Measurements from ENCODE around the gene CGB5. TPM values are rescaled to one million over a fixed set of nuclear protein-coding genes. Genes with fewer than 3 reads are reported as not detected.
A peak's percentile ranks its signal among the peaks of the same experiment; 100 is the strongest.
"Not testable (repeated sequence)": the region's sequence is repeated elsewhere in the genome, so short reads cannot be mapped to it uniquely, and the experiment has no call there.

The CGB5 gene
- total RNA-seq, 3 donors from 2014 or later: not detected

GRCh38 chr19:49074869-49075268, 31.2 kb downstream of the CGB5 start:
- not testable (repeated sequence) for H3K4me3 ChIP-seq, H3K9me3 ChIP-seq, H3K4me1 ChIP-seq, H3K27ac ChIP-seq, H3K36me3 ChIP-seq
- peak; percentile 68 to 82 (median 77) for TF ChIP-seq CTCF (IDR thresholded peaks at IDR 0.05)
- DNase-seq (ENCODE audit: low spot score in 2 of 2): peak in 1 of 2 donors; percentile 57
- peaks cover 6 to 28% of the 10 kb centered on the region in 2 donors for H3K27me3 ChIP-seq
- intact Hi-C loops (cut with DNase I; ENCODE audit: low total_unique reads): loop anchor here (10.0 kb wide), 1 partner anchor 120 kb away; no protein-coding TSS in a partner anchor

- intact Hi-C loops (cut with DNase I; ENCODE audit: low total_unique reads): no loop called here
- H3K4me3 ChIP-seq: no peak overlapping the region
- no peak overlapping the region for H3K27ac ChIP-seq
- TF ChIP-seq POLR2AphosphoS5 (IDR thresholded peaks at IDR 0.05): no peak
- TF ChIP-seq POLR2A (IDR thresholded peaks at IDR 0.05): no peak
- no peak for TF ChIP-seq CTCF (IDR thresholded peaks at IDR 0.05)
- DNase-seq (ENCODE audit: low spot score in 2 of 2): no peak
- no peaks in the 10 kb centered on the region for H3K9me3 ChIP-seq
- H3K4me1 ChIP-seq: no peaks in the 10 kb centered on the region
- no peaks in the 10 kb centered on the region for H3K36me3 ChIP-seq
- H3K27me3 ChIP-seq: no peaks in the 10 kb centered on the region
These were observed 36.7 kb downstream of the CGB5 start for GRCh38 chr19:49080392-49080791.

GRCh38 chr19:49081273-49081672, 37.6 kb downstream of the CGB5 start:
- Histone ChIP-seq H3K27ac (no peak overlapping the region), H3K27me3 (no peaks in the 10 kb centered on the region), H3K4me3 (no peak overlapping the region), H3K4me1 (peaks cover 0 to 2% of the 10 kb centered on the region in 2 donors), H3K9me3 (no peaks in the 10 kb centered on the region), H3K36me3 (no peaks in the 10 kb centered on the region)
- TF ChIP-seq CTCF (IDR thresholded peaks at IDR 0.05) (no peak), POLR2A (IDR thresholded peaks at IDR 0.05) (no peak), POLR2AphosphoS5 (IDR thresholded peaks at IDR 0.05) (no peak)
- DNase-seq (ENCODE audit: low spot score in 2 of 2): no peak
- intact Hi-C loops (cut with DNase I; ENCODE audit: low total_unique reads): no loop called here

GRCh38 chr19:49084206-49085019, 40.8 kb downstream of the CGB5 start:
- Histone ChIP-seq H3K4me3 (peak overlapping the region; percentile 86 to 94 (median 88)), H3K9me3 (no peaks in the 10 kb centered on the region), H3K27ac (peak overlapping the region; percentile 89 to 93), H3K27me3 (no peaks in the 10 kb centered on the region), H3K4me1 (peaks cover 7 to 9% of the 10 kb centered on the region in 2 donors), H3K36me3 (no peaks in the 10 kb centered on the region)
- no peak for DNase-seq (ENCODE audit: low spot score in 2 of 2)
- intact Hi-C loops (cut with DNase I; ENCODE audit: low total_unique reads): no loop called here
- no peak for TF ChIP-seq CTCF (IDR thresholded peaks at IDR 0.05)
- TF ChIP-seq POLR2A (IDR thresholded peaks at IDR 0.05): no peak
- no peak for TF ChIP-seq POLR2AphosphoS5 (IDR thresholded peaks at IDR 0.05)

GRCh38 chr19:49085020-49085867, 41.6 kb downstream of the CGB5 start, which contains the start of gene SNRNP70:
SNRNP70 (plus strand) TSS chr19:49085451; CDS start chr19:49086415, 964 bp downstream.
- DNase-seq (ENCODE audit: low spot score in 2 of 2): peak; percentile 98 to 99
- intact Hi-C loops (cut with DNase I; ENCODE audit: low total_unique reads): no loop called here
- H3K36me3 ChIP-seq: no peaks in the 10 kb centered on the region
- H3K4me3 ChIP-seq: peak within 1 kb of the TSS; percentile 86 to 94 (median 88)
- H3K27ac ChIP-seq: peak within 1 kb of the TSS; percentile 89 to 93
- H3K4me1 ChIP-seq: peaks cover 7 to 9% of the 10 kb centered on the region in 2 donors
- no peaks in the 10 kb centered on the region for H3K9me3 ChIP-seq
- peak; percentile 83 to 92 (median 85) for TF ChIP-seq POLR2AphosphoS5 (IDR thresholded peaks at IDR 0.05)
- peak in 1 of 3 donors; percentile 15 for TF ChIP-seq CTCF (IDR thresholded peaks at IDR 0.05)
- TF ChIP-seq POLR2A (IDR thresholded peaks at IDR 0.05): peak; percentile 96
- no peaks in the 10 kb centered on the region for H3K27me3 ChIP-seq

Measured in breast epithelium (tissue), 4 donors.